Gastroesophageal sphincter (tissue), 3 donors: ENCODE measurements around the gene NRXN3.

Source experiments
- POLR2A ChIP-seq, 2 donors: fragments of 450-650 bp; IDR thresholded peaks; one replicate each; pipeline ENCODE4 v1.6.1; 2017; ENCODE audit warnings: antibody characterized with exemption in 2 of 2, mild to moderate bottlenecking in 2 of 2, moderate library complexity in 1 of 2
- TF ChIP-seq, protein P1 (sequence below), 4 experiments: fragments of 200-600 bp in 2 of 4; fragments of 450-650 bp in 2 of 4; sonication (generic) in 1 of 4; IDR thresholded peaks; one replicate each; pipeline ENCODE4 v1.5.1; 2017 to 2019; ENCODE audit warnings: antibody characterized with exemption in 4 of 4, mild to moderate bottlenecking in 2 of 4, moderate library complexity in 2 of 4

DNA sequence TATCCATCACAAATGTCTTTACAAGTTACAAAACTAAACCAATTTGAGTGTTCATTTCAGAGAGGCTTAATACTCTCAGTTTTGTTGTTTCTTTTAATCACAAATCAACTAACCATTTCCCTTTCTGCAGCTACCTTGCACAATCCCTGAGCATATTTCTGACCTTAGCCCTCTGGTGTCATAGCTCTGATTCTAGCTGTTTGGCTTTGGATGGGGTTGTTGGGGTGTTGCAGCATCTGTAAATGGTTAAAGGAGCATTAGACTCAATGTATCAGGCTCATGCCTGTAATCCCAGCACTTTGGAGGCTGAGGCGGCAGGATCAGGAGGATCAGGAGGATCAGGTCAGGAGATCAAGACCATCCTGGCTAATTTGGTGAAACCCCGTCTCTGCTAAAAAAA lies 461.4 kb downstream of the NRXN3 start:
- TF ChIP-seq, protein P1, sequence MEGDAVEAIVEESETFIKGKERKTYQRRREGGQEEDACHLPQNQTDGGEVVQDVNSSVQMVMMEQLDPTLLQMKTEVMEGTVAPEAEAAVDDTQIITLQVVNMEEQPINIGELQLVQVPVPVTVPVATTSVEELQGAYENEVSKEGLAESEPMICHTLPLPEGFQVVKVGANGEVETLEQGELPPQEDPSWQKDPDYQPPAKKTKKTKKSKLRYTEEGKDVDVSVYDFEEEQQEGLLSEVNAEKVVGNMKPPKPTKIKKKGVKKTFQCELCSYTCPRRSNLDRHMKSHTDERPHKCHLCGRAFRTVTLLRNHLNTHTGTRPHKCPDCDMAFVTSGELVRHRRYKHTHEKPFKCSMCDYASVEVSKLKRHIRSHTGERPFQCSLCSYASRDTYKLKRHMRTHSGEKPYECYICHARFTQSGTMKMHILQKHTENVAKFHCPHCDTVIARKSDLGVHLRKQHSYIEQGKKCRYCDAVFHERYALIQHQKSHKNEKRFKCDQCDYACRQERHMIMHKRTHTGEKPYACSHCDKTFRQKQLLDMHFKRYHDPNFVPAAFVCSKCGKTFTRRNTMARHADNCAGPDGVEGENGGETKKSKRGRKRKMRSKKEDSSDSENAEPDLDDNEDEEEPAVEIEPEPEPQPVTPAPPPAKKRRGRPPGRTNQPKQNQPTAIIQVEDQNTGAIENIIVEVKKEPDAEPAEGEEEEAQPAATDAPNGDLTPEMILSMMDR (IDR thresholded peaks at IDR 0.05), result no peak
- TF ChIP-seq POLR2A (IDR thresholded peaks at IDR 0.05), result no peak
